ENCODE results near the gene GSC2. TPM values are rescaled to one million over a fixed set of nuclear protein-coding genes. Genes with fewer than 3 reads are reported as not detected.

GSC2 gene
- total and polyA plus RNA-seq, 9 of the 15 experiments (the other 6 are each of a cell fraction or from before 2014, with no cell fraction given) = not detected

GRCh38 chr22:19169002-19169946, 19.2 kb upstream of the GSC2 start (continued):
- TF ChIP-seq MLLT1 (IDR thresholded peaks at IDR 0.05) (no peak), NR0B1 (IDR thresholded peaks at IDR 0.05; ENCODE audit: partially characterized antibody) (no peak), ZNF586 (CRISPR knock-in tag; conservative IDR thresholded peaks at IDR 0.05) (no peak), NFE2L1 (tag; IDR thresholded peaks at IDR 0.05; ENCODE audit: borderline replicate concordance, low read depth) (no peak), PTTG1 (tag; IDR thresholded peaks at IDR 0.05; ENCODE audit: low read depth) (no peak), ZFP30 (CRISPR knock-in tag; IDR thresholded peaks at IDR 0.05; ENCODE audit: borderline replicate concordance) (no peak), SP1 (CRISPR knock-in tag; IDR thresholded peaks at IDR 0.05) (no peak), KAT7 (CRISPR knock-in tag; IDR thresholded peaks at IDR 0.05; ENCODE audit: borderline replicate concordance) (no peak), CBX5 (IDR thresholded peaks at IDR 0.05; ENCODE audit: borderline replicate concordance, low read depth) (no peak), MAFG (tag; conservative IDR thresholded peaks at IDR 0.05) (no peak), ZNF431 (CRISPR knock-in tag; IDR thresholded peaks at IDR 0.05) (no peak), ZFP1 (CRISPR knock-in tag; IDR thresholded peaks at IDR 0.05) (no peak), CGGBP1 (CRISPR knock-in tag; IDR thresholded peaks at IDR 0.05) (0 out of 2 replicates have a peak, but pooled peaks have one; percentile 1), E2F5 (CRISPR knock-in tag; IDR thresholded peaks at IDR 0.05) (no peak), BHLHE40 (IDR thresholded peaks at IDR 0.05; ENCODE audit: low read length) (no peak), ZC3H8 (IDR thresholded peaks at IDR 0.05) (no peak), SLC30A9 (CRISPR knock-in tag; IDR thresholded peaks at IDR 0.05) (no peak), ZNF146 (CRISPR knock-in tag; IDR thresholded peaks at IDR 0.05; ENCODE audit: unreplicated experiment) (no peak), ZNF589 (CRISPR knock-in tag; IDR thresholded peaks at IDR 0.05; ENCODE audit: low read depth) (no peak), ZFP91 (CRISPR knock-in tag; IDR thresholded peaks at IDR 0.05) (no peak), FOXP1 (CRISPR knock-in tag; IDR thresholded peaks at IDR 0.05) (no peak), ATF1 (CRISPR knock-in tag; IDR thresholded peaks at IDR 0.05) (no peak), ATF1 (tag; IDR thresholded peaks at IDR 0.05) (peak; percentile 29; the same call in 1 of the 2 replicates), CEBPB (tag; IDR thresholded peaks at IDR 0.05) (no peak)

Data from K562 (cell line).